Stimulated activated CD4-positive, alpha-beta T cell treated with anti-CD3 and anti-CD28 coated beads, Interleukin-4, amount 100 ng/mL, for 1 hour (primary cell): ENCODE results near the gene SPRN.
"Not testable (repeated sequence)": the region's sequence is repeated elsewhere in the genome, so short reads cannot be mapped to it uniquely, and the experiment has no call there.

Experiments used
- DNase-seq: peaks from one replicate; pipeline ENCODE4 v3.0.0-alpha.2; 2020

The SPRN gene

GRCh38 chr10:133384071-133384470, 40.4 kb downstream of the SPRN start:
- DNase-seq: no peak

GRCh38 chr10:133383551-133383950, 40.9 kb downstream of the SPRN start:
- DNase-seq: no peak

GRCh38 chr10:133381036-133381435, 43.4 kb downstream of the SPRN start:
- no peak for DNase-seq

- DNase-seq: no peak
These were observed 44.4 kb downstream of the SPRN start for GRCh38 chr10:133379801-133380666.

GRCh38 chr10:133379152-133379800, 45.1 kb downstream of the SPRN start, which contains the start of gene PAOX:
PAOX (plus strand) TSS chr10:133379262; CDS start chr10:133379317, 55 bp downstream.
- peak; percentile 69 for DNase-seq

- peak; percentile 65 for DNase-seq
These were observed 46.0 kb downstream of the SPRN start for GRCh38 chr10:133378251-133379096.

GRCh38 chr10:133377818-133378250, 46.6 kb downstream of the SPRN start:
- DNase-seq: no peak

- no peak for DNase-seq
These were observed 47.2 kb downstream of the SPRN start for GRCh38 chr10:133377025-133377817.

- not testable (repeated sequence) for DNase-seq
These were observed 48.2 kb downstream of the SPRN start for GRCh38 chr10:133376183-133376582.

GRCh38 chr10:133375357-133376115, 48.9 kb downstream of the SPRN start:
- no peak for DNase-seq

- peak; percentile 96 for DNase-seq
These were observed 51.0 kb downstream of the SPRN start, which contains the start of gene ECHS1 for GRCh38 chr10:133373174-133374090. ECHS1 (minus strand) TSS chr10:133373354; CDS start chr10:133373333, 21 bp downstream.

- DNase-seq: no peak
These were observed 51.9 kb downstream of the SPRN start for GRCh38 chr10:133372507-133372906.
